Measurements from ENCODE around the gene CARM1.
"Not testable (repeated sequence)": the region's sequence is repeated elsewhere in the genome, so short reads cannot be mapped to it uniquely, and the experiment has no call there.

CARM1 gene

DNA sequence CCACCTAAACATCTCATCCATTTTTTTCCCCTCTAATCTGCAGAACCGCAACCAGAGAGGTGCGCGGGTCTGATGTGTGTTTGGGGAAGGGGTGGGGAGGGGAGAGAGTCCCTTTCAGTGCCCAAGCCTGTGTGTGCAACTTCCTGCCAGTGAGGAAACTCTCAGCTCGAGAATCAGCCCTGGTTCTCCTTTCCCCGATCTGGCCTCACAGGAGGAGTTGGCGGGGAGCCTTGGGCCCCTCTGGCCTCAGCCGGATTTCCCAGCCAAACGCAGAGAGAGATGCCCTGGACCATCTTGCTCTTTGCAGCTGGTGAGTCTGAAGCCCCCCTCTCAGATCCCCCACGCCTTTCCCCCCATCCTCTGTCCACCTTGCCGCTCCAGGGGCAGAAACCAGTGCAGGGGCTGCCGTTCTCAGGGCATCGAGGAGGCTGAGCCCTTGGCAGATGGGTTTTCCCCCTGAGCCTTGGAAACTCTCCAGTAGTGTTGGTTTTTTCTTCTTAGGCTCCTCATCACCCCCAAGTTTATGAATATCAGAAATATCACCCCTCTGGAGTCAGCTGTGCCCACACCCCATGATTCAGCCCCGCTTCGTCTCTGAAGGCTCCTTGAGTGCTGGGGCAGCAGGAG is 23.0 kb upstream of the CARM1 start, which contains the start of gene C19orf38:
TSS of gene C19orf38 (plus strand) at position 186 of the 627 bp plus-strand sequence. CDS start at position 280, 94 bp downstream.
- DNase-seq = no peak

DNA sequence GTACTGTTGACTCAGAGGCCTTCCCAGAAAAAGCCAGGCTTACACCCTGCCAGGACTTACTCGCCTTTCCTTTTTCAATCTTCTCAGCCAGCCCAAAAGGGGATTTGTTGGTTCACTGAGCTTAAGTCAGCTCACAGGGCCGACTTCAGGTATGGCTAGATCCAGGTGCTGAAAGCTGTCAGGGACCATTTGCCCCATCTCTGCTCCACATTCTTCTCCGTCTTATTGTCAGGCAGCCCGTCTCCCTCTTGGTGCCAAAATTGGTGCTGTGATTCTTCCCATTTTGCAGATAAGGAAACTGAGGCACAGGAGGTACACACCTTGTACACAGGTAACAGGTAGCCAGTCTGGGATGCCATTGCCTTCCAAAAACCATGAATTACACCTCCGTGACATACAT is 20.7 kb upstream of the CARM1 start:
- no peak for DNase-seq

DNA sequence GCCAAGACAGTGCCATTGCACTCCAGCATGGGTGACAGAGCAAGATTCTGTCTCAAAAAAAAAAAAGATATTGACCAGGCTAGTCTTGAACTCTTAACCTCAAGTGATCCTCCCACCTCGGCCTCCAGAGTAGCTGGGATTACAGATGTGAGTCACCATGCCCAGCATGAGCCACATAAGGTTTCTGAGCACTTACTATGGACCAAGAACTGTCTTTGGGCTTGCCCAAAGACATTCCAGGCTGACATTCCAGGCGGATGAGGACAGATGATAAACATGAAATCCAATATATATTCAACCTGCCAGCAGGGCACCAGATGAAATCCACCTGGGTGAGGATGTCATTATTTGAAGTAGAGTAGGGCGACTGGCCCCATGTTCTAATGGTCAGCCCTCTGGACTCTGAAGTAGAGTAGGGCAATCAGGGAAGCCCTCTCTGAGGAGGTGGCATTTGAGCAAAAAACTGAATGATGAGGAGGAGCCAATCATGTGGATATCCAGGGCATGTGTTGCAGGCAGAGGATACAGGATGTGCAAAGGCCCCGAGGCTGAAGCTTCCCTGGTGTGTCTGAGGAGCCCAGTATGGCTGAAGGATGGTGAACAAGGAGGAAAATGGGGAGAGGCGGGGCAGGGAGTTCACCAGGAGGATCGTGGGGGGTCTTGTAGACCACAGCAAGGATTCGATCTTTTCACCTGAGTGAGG is 19.1 kb upstream of the CARM1 start:
- DNase-seq = no peak

DNA sequence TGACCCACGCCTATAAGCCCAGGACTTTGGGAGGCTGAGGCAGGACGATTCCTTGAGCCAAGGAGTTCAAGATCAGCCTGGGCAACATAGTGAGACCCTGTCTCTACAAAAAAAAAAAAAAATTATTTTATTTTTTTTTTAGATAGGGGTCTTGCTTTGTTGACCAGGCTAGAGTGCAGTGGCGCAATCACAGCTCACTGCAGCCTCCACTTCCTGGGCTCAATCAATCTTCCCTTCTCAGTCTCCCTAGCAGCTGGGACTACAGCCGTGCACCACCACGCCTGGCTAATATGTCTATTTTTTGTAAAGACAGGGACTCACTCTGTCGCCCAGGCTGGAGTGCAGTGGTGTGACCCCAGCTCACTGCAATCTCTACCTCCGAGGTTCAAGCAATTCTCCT is 18.4 kb upstream of the CARM1 start:
- DNase-seq = no peak

DNA sequence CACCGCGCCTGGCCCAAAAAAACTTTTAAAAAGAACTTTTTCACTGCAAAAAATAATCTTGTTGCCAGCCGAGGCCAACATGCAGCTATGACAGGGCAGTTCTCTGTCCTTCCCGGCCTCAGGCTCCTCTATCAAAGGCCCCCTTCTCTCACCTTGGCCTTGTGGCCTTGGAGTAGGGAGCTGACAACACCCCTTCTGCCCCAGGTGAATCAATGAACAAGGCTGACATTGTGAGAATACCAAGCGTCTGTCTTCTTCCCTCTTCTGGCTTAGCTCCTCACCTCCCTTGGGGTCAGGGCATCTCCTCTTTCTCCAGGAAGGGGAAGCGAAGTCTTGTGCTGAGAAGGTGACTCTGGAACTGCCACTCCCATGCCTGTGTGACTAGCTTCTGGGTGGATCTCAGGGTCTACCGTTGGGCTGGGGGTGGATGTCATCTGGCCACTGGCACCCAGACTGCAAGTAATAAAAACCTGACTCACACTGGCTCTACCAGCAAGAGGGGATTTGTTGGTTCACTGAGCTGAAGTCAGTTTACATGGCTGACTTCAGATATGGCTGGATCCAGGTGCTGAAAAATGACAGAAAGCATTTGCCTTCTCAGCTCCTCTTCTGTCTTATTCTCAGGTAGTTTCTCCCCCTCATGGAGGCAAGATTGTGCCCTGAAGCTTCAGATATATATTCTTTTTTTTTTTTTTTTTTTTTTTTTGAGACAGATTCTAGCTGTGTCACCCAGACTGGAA is 16.8 kb upstream of the CARM1 start:
- no peak for DNase-seq

DNA sequence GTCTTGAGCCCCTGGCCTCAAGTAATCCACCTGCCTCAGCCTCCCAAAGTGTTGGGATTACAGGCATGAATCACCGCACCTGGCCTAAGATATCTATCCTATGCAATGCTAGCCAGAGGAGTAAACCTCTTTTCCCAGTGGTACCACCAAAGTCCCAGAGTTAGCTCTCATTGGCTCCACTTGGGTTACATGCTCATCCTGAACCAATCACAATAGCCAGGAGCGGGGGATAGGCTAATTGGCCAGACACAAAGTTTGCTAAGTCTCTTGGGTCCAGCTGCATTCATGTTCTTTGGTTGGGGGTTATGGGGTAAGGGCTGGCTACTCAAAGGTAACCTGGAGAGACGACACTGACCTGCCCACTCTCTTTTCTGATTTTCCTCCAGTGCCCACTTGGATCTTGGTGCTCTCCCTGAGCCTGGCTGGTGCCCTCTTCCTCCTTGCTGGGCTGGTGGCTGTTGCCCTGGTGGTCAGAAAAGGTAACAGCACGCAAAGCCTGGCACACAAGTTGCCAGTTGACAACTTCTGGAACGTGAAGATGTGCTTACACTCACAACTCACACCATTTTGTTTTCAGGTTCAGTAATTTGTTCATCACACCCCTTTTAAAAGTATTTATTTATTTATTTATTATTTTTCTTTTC is 15.4 kb upstream of the CARM1 start:
- DNase-seq = no peak

DNA sequence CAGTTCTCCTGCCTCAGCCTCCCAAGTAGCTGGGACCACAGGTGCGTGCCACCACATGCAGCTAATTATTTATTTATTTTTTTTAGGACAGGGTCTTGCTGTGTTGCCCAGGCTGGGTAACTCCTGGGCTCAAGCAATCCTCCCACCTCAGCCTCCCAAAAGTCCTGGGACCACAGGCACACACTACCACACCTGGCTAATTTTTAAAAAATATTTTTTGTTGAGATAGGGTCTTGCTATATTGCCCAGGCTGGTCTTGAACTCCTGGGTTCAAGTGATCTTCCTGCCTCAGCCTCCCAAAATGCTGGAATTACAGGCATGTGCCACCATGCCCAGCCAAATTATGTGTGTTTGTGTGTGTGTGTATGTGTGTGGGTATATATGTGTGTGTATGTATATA is 14.5 kb upstream of the CARM1 start:
- DNase-seq = not testable (repeated sequence)

DNA sequence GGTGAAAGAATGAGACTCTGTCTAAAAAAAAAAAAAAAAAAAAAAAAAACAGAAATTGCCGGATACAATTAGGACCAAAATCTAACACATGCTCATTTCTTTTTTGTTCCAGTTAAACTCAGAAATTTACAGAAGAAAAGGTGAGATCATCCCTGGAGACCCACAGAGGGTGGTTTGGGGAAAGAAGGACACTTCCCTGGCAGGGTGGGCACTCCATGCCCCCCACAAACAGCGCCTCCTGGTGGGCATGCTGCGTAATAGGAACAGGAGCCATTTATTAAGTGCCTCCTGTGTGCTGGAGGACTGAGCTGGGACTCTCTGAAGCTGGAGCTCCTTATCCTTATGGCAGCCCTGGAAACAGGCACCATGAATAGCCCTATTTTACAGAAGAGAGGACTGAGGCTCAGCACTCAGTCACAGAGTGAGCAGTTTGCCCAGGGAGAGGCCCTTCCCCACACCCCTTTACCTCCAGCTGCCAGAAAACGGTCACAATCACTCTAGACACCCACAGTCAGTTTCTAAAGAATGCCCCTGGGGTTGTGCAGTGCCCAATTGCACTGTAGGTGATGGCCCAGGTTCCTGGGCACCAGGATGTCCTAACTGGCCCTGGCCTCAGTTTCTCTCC is 13.0 kb upstream of the CARM1 start:
- DNase-seq = no peak

DNA sequence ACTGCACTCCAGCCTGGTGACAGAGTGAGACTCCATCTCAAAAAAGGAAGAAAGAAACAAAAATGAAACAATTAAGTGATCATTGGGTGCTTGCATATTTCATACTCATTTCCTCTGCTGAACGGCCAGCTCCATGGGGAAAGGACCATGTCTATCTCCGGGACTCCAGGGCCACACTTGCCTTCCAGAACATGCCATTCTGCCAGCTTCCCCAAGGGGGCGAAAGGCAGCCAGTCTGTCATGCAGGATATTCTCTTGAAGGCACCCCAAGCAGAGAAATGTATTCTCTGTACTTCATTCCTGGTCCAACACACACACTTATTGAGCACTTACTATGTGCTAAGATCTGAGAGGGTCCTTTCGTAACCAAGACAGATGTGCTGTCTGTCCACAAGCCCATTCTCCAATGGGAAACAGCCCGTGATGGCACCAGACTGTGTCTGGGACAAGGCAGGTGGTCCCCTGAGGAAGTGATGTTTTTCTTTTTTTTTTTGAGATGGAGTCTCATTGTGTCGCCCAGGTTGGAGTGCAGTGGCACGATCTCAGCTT is 10.2 kb upstream of the CARM1 start:
- peak; percentile 14 for DNase-seq

DNA sequence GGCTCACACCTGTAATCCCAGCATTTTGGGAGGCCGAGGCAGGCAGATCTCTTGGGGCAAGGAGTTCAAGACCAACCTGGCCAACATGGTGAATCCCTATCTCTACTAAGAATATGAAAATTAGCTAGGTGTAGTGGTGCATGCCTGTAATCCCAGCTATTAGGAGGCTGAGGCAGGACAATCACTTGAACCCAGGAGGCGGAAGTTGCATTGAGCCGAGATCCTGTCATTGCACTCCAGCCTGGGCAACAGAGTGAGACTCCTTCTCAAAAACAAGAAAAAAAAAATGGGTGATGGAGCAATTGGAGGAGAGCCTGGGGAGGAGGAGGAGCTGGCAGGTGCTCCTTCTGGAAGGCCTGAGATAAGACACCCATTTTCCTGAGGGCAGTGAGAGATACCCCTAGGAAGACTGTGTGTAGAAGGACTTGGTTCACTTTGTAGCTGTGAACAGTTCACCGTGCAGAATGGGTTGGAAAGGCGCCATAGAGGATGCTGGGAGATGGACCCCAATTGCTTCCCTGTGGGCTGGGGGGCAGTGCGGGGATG is 8.7 kb upstream of the CARM1 start:
- no peak for DNase-seq

DNA sequence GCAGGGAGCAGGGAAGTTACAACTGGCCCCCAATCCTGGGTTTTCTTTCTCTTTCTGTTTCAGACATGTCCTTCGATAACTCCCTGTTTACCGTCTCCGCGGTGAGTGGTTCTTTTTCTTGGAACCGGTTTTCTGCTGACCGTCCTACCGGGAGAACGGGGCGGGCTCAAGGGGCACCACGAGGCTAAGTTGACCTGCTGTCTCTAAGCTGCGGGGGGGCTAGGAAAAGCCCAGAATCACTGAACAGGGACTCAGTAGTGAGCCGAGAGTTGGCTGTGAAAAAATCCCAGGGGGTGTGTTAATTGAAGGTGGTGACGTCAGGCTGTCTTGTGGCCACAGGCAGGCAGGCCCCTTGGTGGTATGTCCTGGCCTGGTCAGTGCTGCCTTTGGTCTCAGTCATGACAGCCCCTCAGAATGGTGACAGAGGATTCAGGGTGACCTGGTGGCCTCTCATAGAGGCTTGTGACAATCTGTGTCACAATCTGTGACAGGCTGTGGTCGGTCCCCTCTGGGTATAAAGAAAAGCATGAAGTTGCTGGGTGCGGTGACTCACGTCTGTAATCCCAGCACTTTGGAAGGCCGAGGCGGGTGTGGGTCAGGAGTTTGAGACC is 8.1 kb upstream of the CARM1 start:
- DNase-seq = no peak

DNA sequence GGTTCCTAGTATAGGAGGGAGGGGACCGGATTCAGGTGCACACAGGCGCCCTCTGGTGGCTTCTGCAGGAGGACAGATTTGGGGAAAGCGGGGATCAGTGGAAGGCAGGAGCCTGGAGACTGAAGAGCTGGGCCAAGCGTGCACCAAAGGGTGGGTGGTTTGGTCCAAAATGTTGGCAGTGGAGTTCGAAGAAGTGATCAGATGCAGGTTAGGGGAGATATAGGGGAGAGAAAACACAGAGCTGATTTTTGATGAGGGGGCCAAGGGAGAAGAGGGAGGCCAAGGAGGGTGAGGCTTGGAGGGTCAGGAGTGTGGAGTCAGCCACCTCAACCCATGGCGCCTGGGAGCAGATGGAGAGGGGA is 6.8 kb upstream of the CARM1 start:
- DNase-seq = peak; percentile 76

DNA sequence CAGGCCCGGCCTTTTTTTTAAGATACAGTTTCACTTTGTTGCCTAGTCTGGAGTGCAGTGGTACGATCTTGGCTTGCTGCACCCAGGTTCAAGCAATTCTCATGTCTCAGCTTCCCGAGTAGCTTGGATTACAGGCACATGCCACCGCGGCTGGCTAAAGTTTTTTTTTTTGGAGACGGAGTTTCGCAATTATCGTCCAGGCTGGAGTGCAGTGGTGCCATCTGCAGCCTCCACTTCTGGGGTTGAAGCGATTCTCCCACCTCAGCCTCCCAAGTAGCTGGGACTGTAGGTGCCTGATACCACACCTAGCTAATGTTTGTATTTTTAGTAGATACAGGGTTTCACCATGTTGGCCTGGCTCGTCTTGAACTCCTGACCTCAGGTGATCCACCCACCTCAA is 4.9 kb upstream of the CARM1 start:
- peak; percentile 59 for DNase-seq

DNA sequence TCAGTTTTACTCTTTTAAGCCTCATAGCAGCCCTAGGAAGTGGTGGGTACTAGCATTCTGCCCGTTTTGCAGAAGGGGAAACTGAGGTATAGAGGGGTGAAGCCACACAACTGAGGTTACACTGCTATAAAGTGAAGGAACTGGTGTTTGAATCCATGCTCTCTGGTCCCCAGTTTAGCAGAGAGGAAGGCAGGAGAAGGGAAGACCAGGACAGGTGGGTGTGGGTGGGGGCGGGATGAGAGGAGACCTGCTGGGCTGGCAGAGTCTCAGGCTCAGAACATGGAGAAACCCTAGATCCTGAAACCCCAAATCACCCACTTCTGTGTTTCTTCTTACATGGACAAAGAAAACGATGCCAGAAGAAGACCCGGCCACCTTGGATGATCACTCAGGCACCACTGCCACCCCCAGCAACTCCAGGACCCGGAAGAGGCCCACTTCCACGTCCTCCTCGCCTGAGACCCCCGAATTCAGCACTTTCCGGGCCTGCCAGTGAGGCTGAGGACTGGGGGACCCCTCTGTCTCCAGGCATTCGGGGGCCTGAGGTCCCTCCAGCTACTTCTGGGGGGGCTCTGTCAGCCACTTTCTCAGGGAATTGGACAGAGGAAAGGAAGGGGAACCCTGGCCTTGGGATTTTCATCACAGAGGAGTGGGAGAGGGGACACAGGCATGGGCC is 2.3 kb upstream of the CARM1 start:
- no peak for DNase-seq

DNA sequence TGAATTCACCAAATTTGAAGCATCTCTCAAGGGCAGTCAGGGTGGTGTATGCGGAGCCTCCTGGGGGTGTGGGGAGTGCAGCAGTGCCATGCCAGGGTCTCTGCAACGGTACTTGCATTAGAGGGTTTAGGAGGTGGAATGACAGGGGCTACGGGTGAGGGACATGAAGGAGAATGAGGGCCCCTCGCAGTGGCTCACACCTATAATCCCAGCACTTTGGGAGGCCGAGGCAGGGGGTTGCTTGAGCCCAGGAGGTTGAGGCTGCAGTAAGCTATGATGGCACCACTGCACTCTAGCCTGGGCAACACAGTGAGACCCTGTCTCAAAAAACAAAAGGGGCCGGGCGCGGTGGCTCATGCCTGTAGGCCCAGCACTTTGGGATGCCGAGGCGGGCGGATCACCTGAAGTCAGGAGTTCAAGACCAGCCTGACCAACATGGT is 1.5 kb upstream of the CARM1 start:
- DNase-seq = not testable (repeated sequence)

DNA sequence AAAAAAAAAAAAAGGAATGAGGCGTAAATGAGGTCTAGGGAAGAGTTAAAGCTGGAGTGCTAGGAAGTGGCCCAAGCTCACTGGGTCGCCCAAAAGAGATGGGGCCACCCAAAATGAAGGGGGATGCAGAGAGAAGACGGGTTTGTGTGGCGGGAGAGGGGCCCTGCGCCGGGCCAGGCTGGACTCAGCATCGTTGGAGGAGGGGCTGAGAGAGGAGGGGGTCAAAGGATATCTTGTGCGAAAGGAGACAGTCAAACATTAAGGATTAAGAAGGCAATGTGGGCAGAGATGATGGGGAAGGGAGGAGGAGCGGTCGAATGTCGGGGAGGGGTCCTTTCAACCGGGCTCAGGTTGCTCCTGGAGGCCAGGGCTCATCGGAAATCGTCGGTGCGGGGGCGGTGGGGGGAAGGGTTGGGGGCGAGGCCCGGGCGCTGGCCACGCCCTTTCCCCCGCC is 825 bp upstream of the CARM1 start:
- DNase-seq = no peak

DNA sequence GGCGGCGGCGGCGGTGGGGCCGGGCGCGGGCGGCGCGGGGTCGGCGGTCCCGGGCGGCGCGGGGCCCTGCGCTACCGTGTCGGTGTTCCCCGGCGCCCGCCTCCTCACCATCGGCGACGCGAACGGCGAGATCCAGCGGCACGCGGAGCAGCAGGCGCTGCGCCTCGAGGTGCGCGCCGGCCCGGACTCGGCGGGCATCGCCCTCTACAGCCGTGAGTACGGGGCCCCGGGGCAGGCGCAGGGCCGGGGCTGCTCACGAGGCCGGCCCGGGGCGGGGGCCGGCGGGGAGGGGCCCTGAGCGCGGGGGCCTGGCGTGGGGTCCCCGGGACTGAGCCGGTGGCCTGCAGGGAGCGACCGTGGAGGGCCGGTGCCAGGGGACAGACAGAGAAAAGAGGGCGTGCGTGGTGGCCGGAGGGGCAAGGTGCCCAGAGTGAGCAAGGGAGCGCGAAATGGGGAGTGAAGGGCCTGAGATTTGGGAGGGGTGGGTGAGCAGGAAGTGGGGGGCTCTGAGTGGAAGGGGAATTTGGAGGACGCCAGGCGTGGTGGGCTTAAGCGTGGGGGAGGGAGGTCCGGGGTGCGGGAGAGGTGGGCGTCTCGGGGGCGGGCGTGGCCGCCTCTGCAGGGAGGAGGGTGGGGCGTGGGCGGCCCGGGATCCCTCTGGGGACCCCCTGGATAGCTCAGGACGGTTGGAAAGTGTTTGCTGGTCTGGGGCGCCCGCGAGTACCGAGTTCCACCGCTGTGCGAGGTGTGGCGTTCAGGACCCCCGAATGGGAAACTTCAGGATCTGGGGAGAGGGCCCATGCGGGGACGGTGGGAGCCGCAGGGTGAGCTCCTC is 575 bp downstream of the CARM1 start:
- peak; percentile 37 for DNase-seq

DNA sequence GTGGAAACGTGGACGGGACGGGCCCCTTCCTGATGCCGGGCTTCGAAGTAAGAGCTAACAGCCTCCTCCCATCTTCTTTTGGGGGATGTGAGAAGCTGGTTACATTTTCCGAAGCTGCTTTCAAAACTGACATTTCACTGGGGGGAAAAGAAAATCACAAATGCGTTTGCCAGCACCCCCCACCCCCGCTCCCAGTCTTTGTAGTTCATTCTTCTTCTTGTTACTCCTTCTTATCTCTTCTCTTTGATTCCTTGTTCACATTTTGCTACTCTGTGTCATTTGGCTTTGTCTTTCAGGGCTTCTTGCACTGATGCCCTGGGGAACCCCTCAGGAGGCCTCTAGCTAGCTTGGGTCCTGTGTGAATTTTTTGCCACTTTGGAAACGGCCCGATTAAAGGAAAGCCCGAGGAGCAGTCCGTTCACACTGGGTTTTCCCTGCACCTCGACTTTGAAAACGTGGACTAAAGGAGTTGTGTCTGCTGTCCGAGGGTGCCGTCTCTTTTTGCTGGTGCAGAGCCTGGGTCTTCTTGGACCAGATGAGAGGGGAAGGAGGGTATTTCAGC is 1.3 kb downstream of the CARM1 start:
- no peak for DNase-seq

DNA sequence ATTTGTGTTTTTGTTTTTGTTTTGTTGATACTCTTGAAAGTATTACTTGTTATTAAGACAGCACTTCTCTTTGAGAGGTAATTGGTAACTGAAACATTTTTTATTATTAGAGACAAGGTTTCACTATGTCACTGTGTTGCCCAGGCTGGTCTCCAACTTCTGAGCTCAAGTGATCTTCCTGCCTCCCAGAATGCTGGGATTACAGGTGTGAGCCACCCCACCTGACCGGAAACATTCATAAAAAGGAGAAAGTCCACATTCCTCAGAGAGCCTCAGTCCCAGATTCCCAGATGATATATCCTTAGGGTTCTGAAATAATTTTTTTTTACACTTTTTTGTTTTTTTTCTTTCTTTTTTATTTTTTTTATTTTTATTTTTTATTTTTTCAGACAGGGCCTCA is 2.7 kb downstream of the CARM1 start:
- DNase-seq = no peak

Data from NCI-H2171 treated with DMSO at 0.1 percent for 48 hours (cell line).